GM18519 (cell line): ENCODE measurements around the gene TPM2.
A peak's percentile ranks its signal among the peaks of the same experiment; 100 is the strongest.

Source experiments
- ATAC-seq: cut with Tn5 transposase; IDR thresholded peaks from one replicate; pipeline ENCODE4 v1.9.1; 2021; ENCODE audit warnings: mild to moderate bottlenecking, moderate library complexity; ENCODE audit not compliant: unreplicated experiment, low FRiP score

Gene TPM2

GRCh38 chr9:35689542-35690293 lies at the start of gene TPM2:
TSS of gene TPM2 (minus strand) at chr9:35689925. CDS start at chr9:35689817, 108 bp downstream.
- ATAC-seq, result no peak

- no peak for ATAC-seq
These were observed 49.2 kb upstream of the TPM2 start for GRCh38 chr9:35738924-35739323.

GRCh38 chr9:35738186-35738585 lies 48.5 kb upstream of the TPM2 start:
- no peak for ATAC-seq

DNA sequence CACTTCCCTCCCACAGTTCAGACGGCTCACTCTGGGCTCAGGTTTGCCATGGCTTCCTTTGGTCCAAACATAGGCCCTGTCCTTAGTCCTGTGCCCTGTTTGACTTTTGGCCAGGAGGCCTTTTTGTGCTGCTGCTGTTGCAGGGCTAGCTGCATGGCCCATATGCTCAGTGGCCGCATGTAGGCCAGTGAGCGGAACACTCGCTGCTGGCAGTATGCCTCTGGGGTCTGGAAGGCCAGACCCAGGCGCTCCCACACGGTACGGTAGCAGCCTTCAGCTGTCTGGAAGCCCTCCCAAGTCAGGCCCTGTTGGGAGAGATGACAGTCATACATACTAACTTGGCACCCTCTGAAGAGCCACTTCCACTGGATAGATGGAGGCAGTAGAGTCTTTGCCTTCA lies 47.4 kb upstream of the TPM2 start:
- ATAC-seq, result no peak

DNA sequence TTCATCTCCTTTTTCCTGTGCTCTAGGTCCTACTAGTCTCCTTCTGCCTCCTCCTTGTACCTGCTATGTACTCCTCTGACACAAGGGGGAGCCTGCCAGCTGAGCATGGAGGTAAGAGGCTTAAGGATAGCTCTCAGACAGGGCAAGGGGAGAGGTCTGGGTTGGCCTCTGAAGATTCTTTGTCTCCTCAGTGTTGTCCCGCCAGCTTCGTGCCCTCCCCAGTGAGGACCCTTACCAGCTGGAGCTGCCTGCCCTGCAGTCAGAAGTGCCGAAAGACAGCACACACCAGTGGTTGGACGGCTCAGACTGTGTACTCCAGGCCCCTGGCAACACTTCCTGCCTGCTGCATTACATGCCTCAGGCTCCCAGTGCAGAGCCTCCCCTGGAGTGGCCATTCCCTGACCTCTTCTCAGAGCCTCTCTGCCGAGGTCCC lies 46.5 kb upstream of the TPM2 start:
- no peak for ATAC-seq

DNA sequence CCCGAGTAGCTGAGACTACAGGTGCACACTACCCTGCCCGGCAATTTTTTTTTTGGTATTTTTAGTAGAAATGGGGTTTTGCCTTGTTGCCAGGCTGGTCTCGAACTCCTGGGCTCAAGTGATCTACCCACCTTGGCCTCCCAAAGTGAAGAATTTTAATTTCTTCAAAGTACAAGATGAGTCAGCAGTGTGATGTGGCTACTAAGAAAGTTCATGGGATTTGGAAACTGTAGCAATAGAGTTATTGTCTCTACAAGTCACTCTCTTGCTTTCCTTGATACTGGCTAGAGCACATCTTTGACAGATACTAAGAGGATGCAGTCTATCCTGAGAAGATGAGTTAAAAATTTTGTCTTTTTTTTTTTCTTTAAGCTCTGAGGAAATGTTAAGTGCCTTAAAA lies 44.4 kb upstream of the TPM2 start:
- no peak for ATAC-seq

GRCh38 chr9:35732800-35733541 lies 43.2 kb upstream of the TPM2 start:
- no peak for ATAC-seq

DNA sequence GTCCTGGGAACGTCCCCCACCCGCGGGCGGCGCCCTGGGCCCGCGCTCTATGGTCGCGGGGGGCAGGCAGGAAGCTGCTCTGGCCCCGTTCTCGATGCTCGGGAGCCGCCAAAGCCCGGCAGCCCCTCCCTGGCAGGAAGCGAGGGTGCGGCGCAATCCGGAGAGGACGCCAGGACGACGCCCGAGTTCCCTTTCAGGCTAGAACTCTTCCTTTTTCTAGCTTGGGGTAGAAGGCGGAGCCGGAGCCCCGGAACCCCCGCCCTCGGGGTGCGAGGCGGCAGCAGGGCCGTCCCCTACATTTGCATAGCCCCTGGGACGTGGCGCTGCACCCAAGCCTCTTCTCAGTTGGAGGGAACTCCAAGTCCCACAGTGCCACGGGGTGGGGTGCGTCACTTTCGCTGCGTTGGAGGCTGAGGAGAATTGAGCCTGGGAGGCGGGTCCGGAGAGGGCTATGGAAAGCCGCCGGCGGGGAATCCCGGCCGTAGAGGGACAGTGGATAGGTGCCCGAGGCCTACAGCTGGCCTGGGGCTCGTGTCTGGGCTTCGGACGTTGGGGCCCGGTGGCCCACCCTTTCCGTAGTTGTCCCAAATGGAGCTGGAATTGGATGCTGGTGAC lies 42.6 kb upstream of the TPM2 start, which contains the start of the genes CREB3 and TLN1:
Gene CREB3, plus strand, starts transcription at position 482 of the 615 bp plus-strand sequence. Its CDS starts 107 bp downstream, at position 589.
Gene TLN1, minus strand, starts transcription at position 11 of the 615 bp plus-strand sequence. CDS start 6,501 bp downstream, outside the sequence.
- peak; percentile 70 for ATAC-seq

DNA sequence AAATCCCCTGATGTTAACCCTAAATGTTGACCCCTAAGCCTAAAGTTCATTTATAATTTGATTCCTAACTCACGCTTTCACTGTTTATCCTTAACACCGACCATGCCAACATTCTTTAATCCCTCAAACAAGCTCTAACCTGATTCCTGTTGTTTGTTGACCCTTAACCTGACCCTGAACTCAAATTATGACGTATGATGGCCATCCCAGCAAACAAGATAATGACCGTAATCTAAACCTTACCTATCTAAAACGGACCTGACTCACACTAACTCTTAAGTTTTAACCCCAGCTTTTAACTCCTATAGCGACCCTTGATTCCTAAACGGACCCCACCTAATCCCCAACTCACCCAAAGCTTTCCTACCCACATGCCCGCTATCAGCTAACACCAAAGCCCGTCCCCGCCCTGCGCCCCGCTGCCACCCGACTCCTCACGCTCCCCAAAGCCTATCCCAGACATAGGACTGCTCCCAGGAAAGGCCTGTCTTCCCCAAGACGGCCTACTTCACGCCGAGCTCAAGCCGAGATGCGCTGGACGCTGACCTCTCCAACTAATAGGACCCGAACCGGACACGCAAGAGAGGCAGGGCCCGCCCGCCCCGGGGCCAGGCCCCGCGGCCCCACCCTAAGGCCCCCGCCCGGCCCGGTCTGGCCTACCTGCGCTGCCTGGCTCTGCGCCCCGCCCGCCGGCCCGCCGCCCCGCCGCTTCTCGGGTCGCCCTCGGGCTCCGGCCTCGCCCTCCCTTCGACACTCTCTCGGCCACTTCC lies 41.9 kb upstream of the TPM2 start:
- ATAC-seq, result no peak

DNA sequence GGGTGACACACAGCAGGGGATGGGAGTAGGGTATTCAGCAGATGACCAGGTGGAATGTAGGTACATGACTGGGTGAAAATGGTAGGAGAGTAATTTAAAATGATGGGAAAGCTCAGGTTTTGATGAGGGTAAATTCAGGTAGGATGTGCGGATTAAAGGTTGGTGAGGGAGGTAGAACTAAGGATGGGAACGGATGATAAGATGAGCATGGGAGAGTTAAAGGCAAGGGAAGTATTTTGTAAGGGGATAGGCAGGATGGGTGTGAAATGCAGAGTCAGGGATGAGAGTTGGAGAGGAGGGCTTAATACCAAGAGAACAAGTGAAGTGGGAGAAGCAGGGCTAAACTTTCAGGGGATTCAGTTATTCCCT lies 40.7 kb upstream of the TPM2 start:
- no peak for ATAC-seq

DNA sequence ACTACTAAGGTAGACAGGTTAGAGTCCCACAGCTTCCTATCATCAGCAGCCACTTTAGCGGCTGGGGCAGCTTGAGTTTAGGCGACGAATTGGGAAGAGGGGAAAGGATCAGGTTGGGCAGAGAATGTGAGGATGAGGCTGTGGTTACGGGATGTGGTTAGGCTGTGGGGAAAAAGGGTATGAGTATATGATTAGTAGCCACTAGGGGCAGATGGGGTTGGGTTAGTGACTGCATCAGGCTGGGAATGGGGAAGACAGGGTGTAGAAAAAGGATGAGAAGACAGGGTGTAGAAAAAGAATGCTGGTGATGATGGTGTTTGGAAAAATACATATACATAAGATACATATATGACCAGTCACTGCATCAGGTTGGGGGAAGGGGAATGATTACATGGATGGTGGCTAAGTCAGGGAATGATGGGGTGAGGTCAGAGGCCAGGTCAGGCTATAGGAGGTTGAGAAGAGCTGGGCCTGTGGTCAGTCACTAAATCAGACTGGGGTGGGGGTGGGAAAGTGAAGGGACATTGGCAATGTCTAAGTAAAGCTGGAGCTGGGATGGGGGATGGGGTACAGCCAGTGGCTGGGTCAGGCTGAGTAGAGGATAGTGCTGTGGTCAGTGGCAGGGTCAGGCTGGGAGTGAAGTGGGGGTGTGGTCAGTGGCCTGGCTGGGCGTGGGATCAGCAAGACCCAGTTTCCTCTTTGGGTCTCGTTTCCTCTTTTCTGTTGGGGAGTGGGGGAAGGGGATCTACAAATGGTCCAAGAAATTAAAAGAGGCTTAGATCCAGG lies 40.2 kb upstream of the TPM2 start:
- no peak for ATAC-seq

DNA sequence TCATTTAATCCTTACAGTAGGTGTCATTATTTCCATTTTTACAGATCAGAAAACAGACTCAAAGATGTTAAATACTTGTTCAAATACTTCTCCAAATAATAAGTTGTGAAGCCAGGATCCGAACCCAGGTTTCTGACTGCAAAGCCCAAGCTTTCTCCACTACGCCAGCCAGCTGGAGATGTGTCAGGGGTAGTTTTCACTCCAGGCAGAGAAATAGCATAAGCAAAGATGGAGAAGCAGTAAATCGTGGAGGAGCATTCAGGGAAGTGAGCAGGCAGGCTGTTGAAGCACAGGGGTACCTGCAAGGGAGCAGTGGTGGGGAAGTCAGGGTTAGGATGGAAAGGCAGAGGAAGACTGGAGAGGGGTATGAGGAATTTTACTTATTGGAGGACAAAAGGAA lies 39.4 kb upstream of the TPM2 start:
- ATAC-seq, result no peak

- no peak for ATAC-seq
These were observed 38.6 kb upstream of the TPM2 start for GRCh38 chr9:35728041-35728971.

- ATAC-seq, result no peak
These were observed 37.9 kb upstream of the TPM2 start for GRCh38 chr9:35727676-35728040.

DNA sequence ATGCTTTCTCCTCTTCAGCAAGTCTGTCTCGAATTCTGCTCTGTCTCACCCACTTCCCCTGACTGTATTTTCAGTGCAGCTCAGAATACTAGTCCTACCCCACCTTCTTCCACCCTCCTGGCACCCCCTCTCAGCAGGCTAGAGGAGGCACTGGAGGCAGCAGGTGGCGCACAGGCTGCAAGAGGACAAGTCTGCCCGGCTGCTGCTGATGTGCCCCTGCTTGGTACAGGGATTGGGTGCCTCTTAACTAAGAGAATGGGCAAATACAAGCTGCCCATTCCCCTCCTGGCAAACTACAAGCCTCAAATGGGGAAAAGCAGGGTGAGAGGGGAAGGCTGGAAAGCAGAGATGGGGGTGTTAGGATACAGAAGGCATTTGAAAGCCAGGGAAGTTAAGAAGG lies 37.2 kb upstream of the TPM2 start:
- no peak for ATAC-seq

- ATAC-seq, result no peak
These were observed 35.6 kb upstream of the TPM2 start for GRCh38 chr9:35725362-35725761.

DNA sequence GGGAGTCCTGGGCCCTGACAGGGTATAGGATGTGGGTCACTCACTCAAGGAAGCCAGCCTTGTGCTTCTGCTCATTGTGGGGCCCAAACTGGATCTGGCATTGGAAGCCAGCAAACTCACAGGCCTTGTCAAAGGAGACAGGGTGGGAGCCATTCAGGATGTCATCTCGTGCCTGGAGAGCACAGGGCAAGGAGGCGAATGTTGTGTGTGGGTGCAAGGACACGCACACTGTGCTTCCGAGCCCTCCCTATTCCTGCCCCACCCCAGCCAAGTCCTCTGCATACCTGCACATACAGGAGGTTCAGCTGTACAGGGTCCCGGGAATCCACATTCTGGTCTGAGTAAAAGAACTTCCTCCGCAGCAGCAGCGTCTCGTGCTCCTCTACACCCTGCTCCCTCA lies 34.2 kb upstream of the TPM2 start:
- no peak for ATAC-seq

GRCh38 chr9:35723426-35723825 lies 33.7 kb upstream of the TPM2 start:
- no peak for ATAC-seq

GRCh38 chr9:35719546-35719945 lies 29.8 kb upstream of the TPM2 start:
- ATAC-seq, result no peak
